Naive thymus-derived CD4-positive, alpha-beta T cell (primary cell): ENCODE measurements around the gene VWF. TPM values are rescaled to one million over a fixed set of nuclear protein-coding genes. Genes with fewer than 3 reads are reported as not detected.

Source experiments
- ATAC-seq: fragments of 150-1000 bp; cut with Tn5 transposase; 2 replicates; pipeline ENCODE4 v1.10.0; 2021; ENCODE audit warnings: mild to moderate bottlenecking, moderate library complexity
- CTCF ChIA-PET: fragments of 350-600 bp; sonication (Branson Sonifier 250); formaldehyde crosslinking; loops from one replicate; lab custom pipeline; 2021; ENCODE audit warnings: antibody characterized with exemption; lab: Charles Lee
- POLR2A ChIA-PET: fragments of 350-600 bp; sonication (Branson Sonifier 250); formaldehyde crosslinking; loops from one replicate; lab custom pipeline; 2021; ENCODE audit warnings: antibody characterized with exemption, inconsistent platforms; lab: Charles Lee
- DNase-seq, 9 donors: peaks; one replicate each; pipeline versions ENCODE4 v3.0.0 to v3.0.0-alpha.2; 2020 to 2022; ENCODE audit warnings: mixed read lengths in 1 of 9
- H3K27ac ChIP-seq: one replicate; pipeline ENCODE4 v1.7.0; 2013; ENCODE audit warnings: mild to moderate bottlenecking, low read depth, low read length, moderate library complexity
- H3K27me3 ChIP-seq, 2 donors: one replicate each; pipeline ENCODE4 v1.7.0; 2013; ENCODE audit warnings: low read length in 2 of 2, mild to moderate bottlenecking in 2 of 2, moderate library complexity in 2 of 2; ENCODE audit not compliant: control insufficient read depth in 2 of 2, insufficient read depth in 2 of 2
- H3K36me3 ChIP-seq, 3 experiments: 1 replicate in 2 of 3; 2 replicates in 1 of 3; pipeline ENCODE4 v1.7.0; 2013; ENCODE audit warnings: low read length in 3 of 3, mild to moderate bottlenecking in 3 of 3, moderate library complexity in 1 of 3; ENCODE audit not compliant: insufficient read depth in 3 of 3, control insufficient read depth in 2 of 3
- H3K4me1 ChIP-seq, 2 donors: one replicate each; pipeline ENCODE4 v1.7.0; 2013; ENCODE audit warnings: low read length in 2 of 2, mild to moderate bottlenecking in 2 of 2, moderate library complexity in 1 of 2; ENCODE audit not compliant: control insufficient read depth in 2 of 2, insufficient read depth in 2 of 2
- H3K4me3 ChIP-seq: 2 replicates; pipeline ENCODE4 v1.7.0; 2013; ENCODE audit warnings: mild to moderate bottlenecking, low read length
- H3K9me3 ChIP-seq, 3 experiments: 1 replicate in 2 of 3; 2 replicates in 1 of 3; pipeline ENCODE4 v1.7.0; 2013; ENCODE audit warnings: low read length in 3 of 3; ENCODE audit not compliant: control insufficient read depth in 2 of 3
- H3K27ac Mint-ChIP-seq, 9 donors: one replicate each; pipeline ENCODE4 v1.8.0; 2020 to 2022; ENCODE audit warnings: mixed read lengths in 9 of 9, mild to moderate bottlenecking in 8 of 9, moderate library complexity in 5 of 9, inconsistent platforms in 2 of 9
- H3K27me3 Mint-ChIP-seq, 5 donors: one replicate each; pipeline ENCODE4 v1.8.0; 2021 to 2022; ENCODE audit warnings: mixed read lengths in 5 of 5, mild to moderate bottlenecking in 1 of 5
- H3K36me3 Mint-ChIP-seq, 5 donors: one replicate each; pipeline ENCODE4 v1.8.0; 2020 to 2022; ENCODE audit warnings: mixed read lengths in 5 of 5, mild to moderate bottlenecking in 3 of 5, inconsistent platforms in 1 of 5
- H3K4me1 Mint-ChIP-seq, 7 donors: one replicate each; pipeline ENCODE4 v1.8.0; 2020 to 2022; ENCODE audit warnings: mixed read lengths in 7 of 7, mild to moderate bottlenecking in 3 of 7, inconsistent platforms in 1 of 7
- H3K4me3 Mint-ChIP-seq, 10 donors: one replicate each; pipeline ENCODE4 v1.8.0; 2020 to 2022; ENCODE audit warnings: mild to moderate bottlenecking in 10 of 10, mixed read lengths in 10 of 10, moderate library complexity in 6 of 10, inconsistent platforms in 2 of 10
- H3K9me3 Mint-ChIP-seq, 11 donors: one replicate each; pipeline ENCODE4 v1.8.0; 2020 to 2022; ENCODE audit warnings: mixed read lengths in 11 of 11, mild to moderate bottlenecking in 4 of 11, inconsistent platforms in 1 of 11, moderate library complexity in 1 of 11
- intact Hi-C, 2 donors: fragments of 100-400 bp; cut with micrococcal nuclease; formaldehyde crosslinking; loops; one replicate each; pipeline ENCODE4 v1.15.1; 2023
- polyA plus RNA-seq, 2 donors: library from polyadenylated mRNA; unstranded; fragments of 300-500 nt; fragmentation: Illumina TruSeq; gene quantifications; one replicate each; pipeline ENCODE4 v1.2.3, GENCODE V29; 2021
- total RNA-seq, 6 experiments: library from RNA in 5 of 6; stranded (reverse) in 5 of 6; gene quantifications; 1 replicate in 5 of 6; 2 replicates in 1 of 6; pipeline ENCODE4 v1.2.3 and lab custom pipeline; 2021 to 2026

VWF gene
- total and polyA plus RNA-seq, 7 experiments from 2014 or later, result 0.21 to 0.34 (median 0.32) TPM; not detected in 4

DNA sequence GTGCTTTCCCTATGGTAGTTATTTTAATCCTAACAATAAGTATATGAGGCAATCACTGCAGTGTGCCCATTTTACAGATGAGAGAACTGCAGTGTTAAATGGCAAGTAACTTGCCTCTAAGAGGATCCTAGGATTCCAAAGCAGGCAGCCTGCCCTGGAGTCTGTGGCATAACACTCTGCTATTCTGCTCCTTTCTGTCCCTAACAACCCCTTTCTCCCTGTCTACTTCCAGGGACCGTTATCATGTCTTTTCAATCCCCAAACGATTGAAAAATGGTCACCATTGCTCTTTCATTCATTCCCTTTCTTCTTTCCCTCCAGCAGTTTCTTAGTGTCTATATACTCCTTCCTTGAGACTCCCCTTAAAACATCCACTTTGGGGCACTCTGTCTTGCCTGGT is 178.1 kb downstream of the VWF start:
- CTCF ChIA-PET, result no interaction called here
- H3K27me3 Mint-ChIP-seq, result peaks cover 62 to 83% (median 74%) of the 10 kb centered on the region in 5 donors
- H3K27ac Mint-ChIP-seq, result no peak overlapping the region
- peaks cover 0 to 7% (median 3%) of the 10 kb centered on the region in 7 donors for H3K4me1 Mint-ChIP-seq
- Histone ChIP-seq H3K27me3 (no peaks in the 10 kb centered on the region), H3K4me3 (no peak overlapping the region), H3K36me3 (no peaks in the 10 kb centered on the region), H3K4me1 (no peaks in the 10 kb centered on the region), H3K9me3 (no peaks in the 10 kb centered on the region), H3K27ac (no peak overlapping the region)
- DNase-seq (no peak), ATAC-seq (no peak)
- no peaks in the 10 kb centered on the region for H3K36me3 Mint-ChIP-seq
- intact Hi-C loops, result no loop called here
- H3K4me3 Mint-ChIP-seq, result no peak overlapping the region
- POLR2A ChIA-PET, result no interaction called here
- H3K9me3 Mint-ChIP-seq, result peaks cover 0 to 4% (median 0%) of the 10 kb centered on the region in 11 donors

DNA sequence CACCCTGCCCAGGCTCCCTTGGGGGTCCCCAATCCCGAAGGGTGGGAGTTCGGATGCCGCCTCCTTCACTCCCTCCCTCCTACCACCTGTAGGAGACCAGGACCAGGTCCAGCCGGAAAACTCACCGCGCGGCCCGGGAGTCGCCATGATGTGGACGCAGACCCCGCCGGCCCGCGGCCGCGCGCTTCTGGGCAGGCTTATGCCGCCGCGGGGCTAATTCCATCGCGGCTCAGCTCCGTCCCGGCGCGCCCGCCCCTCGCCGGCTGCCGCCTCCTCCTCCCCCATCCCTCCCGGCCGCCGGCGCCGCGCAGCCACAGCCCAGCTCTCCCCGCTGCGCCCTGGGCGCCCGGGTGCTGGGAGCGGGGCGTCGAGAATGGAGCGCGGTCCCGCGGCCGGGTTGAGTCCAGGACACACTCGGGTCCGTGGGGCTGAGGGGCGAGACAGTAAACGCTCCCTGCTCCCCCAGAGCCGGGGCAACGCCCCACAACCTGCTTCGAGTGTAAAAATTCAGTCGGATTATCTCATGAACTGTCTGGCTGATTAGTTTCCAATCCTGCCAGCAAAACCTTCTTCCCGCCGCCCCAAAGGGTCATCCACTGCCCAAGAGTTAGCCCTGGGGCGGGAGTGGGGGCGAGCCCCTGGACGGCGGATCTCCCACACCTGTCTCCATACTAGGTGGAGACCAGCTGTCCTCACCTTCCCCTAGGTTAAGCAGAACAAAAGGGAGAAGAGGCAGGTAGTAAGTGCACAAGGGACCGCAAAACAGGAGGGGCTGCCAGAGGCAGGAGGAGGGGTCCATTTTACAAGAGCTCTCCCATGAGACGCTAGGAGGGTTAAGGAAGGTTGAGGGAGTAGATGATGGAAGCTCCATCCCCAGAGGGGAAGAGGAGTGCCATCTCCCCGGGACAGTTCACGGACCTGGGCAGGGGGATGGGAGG is 179.1 kb downstream of the VWF start, which contains the start of gene ANO2:
Gene ANO2, minus strand, starts transcription at position 189 of the 938 bp plus-strand sequence. Its CDS starts 42 bp downstream, at position 147.
- ATAC-seq, result no peak
- Histone ChIP-seq H3K9me3 (no peaks in the 10 kb centered on the region), H3K4me1 (no peaks in the 10 kb centered on the region), H3K4me3 (no peak within 1 kb of the TSS), H3K27me3 (no peaks in the 10 kb centered on the region), H3K27ac (no peak within 1 kb of the TSS), H3K36me3 (no peaks in the 10 kb centered on the region)
- Mint-ChIP-seq H3K4me1 (peaks cover 0 to 7% (median 3%) of the 10 kb centered on the region in 7 donors), H3K36me3 (no peaks in the 10 kb centered on the region), H3K27ac (no peak within 1 kb of the TSS), H3K9me3 (peaks cover 0 to 4% (median 0%) of the 10 kb centered on the region in 11 donors), H3K27me3 (peaks cover 58 to 85% (median 72%) of the 10 kb centered on the region in 5 donors), H3K4me3 (peak within 1 kb of the TSS in 2 of 10 donors; percentile 29 to 35)
- ChIA-PET POLR2A (no interaction called here), CTCF (no interaction called here)
- no peak for DNase-seq
- intact Hi-C loops, result no loop called here

DNA sequence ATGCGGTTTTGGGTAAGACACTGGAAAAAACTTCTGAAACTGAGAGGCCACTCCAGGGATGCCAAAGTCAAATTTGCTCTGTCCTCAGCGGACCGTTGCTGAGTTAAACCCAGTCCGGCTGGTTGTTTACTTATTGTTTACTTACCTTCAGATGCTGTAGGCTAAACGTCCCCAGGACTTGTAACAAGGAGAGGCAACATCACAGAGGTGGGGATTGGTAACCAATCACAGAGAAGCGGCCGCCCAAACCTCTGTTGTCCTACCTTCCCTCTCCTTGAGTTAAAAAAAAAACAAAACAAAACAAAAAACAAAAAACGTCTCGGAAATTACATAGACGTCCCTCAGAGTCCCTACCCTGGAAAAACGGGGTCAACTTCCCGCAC is 179.8 kb downstream of the VWF start:
- Histone ChIP-seq H3K4me1 (no peaks in the 10 kb centered on the region), H3K27me3 (no peaks in the 10 kb centered on the region), H3K36me3 (no peaks in the 10 kb centered on the region), H3K27ac (no peak overlapping the region), H3K9me3 (no peaks in the 10 kb centered on the region), H3K4me3 (no peak overlapping the region)
- DNase-seq, result no peak
- CTCF ChIA-PET, result no interaction called here
- H3K4me3 Mint-ChIP-seq, result no peak overlapping the region
- no peak for ATAC-seq
- H3K4me1 Mint-ChIP-seq, result peaks cover 0 to 7% (median 3%) of the 10 kb centered on the region in 7 donors
- intact Hi-C loops, result no loop called here
- no peak overlapping the region for H3K27ac Mint-ChIP-seq
- peaks cover 0 to 4% (median 0%) of the 10 kb centered on the region in 11 donors for H3K9me3 Mint-ChIP-seq
- H3K27me3 Mint-ChIP-seq, result peaks cover 61 to 90% (median 76%) of the 10 kb centered on the region in 5 donors
- H3K36me3 Mint-ChIP-seq, result peaks cover 0 to 3% (median 0%) of the 10 kb centered on the region in 5 donors
- POLR2A ChIA-PET, result no interaction called here

DNA sequence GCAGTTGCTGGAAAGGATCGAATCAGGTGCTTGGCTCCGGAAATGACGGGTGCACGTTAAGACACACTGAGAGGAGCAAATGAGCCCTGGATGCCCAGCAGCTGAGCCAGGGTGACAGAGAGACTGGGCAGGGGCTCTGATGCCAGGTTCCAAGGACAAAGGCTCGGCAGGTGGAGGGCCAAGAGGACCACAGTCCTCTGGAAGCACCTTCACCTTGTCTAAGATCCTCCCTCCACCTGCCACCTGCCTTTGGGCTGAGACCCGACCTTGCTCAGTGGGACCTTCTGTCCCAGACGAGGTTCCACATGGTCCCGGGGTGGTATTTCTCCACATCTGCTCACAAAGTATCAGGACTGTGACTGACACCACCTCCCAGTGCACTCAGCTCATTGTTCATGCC is 180.4 kb downstream of the VWF start:
- POLR2A ChIA-PET, result no interaction called here
- peaks cover 0 to 4% (median 0%) of the 10 kb centered on the region in 11 donors for H3K9me3 Mint-ChIP-seq
- H3K27ac ChIP-seq, result no peak overlapping the region
- no peak overlapping the region for H3K27ac Mint-ChIP-seq
- intact Hi-C loops, result no loop called here
- DNase-seq, result no peak
- H3K36me3 Mint-ChIP-seq, result peaks cover 0 to 3% (median 0%) of the 10 kb centered on the region in 5 donors
- H3K4me3 Mint-ChIP-seq, result no peak overlapping the region
- H3K4me1 Mint-ChIP-seq, result peaks cover 0 to 7% (median 3%) of the 10 kb centered on the region in 7 donors
- H3K36me3 ChIP-seq, result no peaks in the 10 kb centered on the region
- CTCF ChIA-PET, result no interaction called here
- no peaks in the 10 kb centered on the region for H3K27me3 ChIP-seq
- H3K4me3 ChIP-seq, result no peak overlapping the region
- H3K9me3 ChIP-seq, result no peaks in the 10 kb centered on the region
- peaks cover 63 to 91% (median 81%) of the 10 kb centered on the region in 5 donors for H3K27me3 Mint-ChIP-seq
- ATAC-seq, result no peak
- no peaks in the 10 kb centered on the region for H3K4me1 ChIP-seq

DNA sequence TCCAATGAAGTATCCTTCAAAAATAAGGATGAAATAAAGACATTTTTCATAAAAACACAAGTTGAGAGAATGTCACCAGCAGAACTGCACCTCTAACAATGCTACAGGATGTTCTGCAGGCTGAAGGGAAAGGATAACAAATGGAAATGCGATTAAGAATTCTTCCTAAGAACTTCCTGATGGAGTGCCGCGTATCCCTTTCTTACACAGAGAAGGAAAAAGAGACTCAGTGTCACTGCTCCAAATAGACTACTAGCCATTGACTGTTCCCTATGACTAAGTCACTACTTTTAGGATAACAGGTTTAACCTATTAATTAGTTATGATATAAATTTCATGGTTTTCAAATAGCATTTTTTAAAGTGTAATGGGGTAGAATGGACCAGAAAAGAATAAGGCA is 182.6 kb downstream of the VWF start:
- DNase-seq, result no peak
- Histone ChIP-seq H3K9me3 (no peaks in the 10 kb centered on the region), H3K4me3 (no peak overlapping the region), H3K27ac (no peak overlapping the region), H3K36me3 (no peaks in the 10 kb centered on the region), H3K27me3 (no peaks in the 10 kb centered on the region), H3K4me1 (no peaks in the 10 kb centered on the region)
- Mint-ChIP-seq H3K27me3 (peaks cover 51 to 87% (median 85%) of the 10 kb centered on the region in 5 donors), H3K36me3 (peaks cover 0 to 3% (median 0%) of the 10 kb centered on the region in 5 donors), H3K9me3 (peaks cover 0 to 4% (median 0%) of the 10 kb centered on the region in 11 donors), H3K4me1 (peaks cover 0 to 7% (median 3%) of the 10 kb centered on the region in 7 donors), H3K27ac (no peak overlapping the region), H3K4me3 (no peak overlapping the region)
- POLR2A ChIA-PET, result no interaction called here
- CTCF ChIA-PET, result no interaction called here
- ATAC-seq, result no peak
- intact Hi-C loops, result no loop called here

DNA sequence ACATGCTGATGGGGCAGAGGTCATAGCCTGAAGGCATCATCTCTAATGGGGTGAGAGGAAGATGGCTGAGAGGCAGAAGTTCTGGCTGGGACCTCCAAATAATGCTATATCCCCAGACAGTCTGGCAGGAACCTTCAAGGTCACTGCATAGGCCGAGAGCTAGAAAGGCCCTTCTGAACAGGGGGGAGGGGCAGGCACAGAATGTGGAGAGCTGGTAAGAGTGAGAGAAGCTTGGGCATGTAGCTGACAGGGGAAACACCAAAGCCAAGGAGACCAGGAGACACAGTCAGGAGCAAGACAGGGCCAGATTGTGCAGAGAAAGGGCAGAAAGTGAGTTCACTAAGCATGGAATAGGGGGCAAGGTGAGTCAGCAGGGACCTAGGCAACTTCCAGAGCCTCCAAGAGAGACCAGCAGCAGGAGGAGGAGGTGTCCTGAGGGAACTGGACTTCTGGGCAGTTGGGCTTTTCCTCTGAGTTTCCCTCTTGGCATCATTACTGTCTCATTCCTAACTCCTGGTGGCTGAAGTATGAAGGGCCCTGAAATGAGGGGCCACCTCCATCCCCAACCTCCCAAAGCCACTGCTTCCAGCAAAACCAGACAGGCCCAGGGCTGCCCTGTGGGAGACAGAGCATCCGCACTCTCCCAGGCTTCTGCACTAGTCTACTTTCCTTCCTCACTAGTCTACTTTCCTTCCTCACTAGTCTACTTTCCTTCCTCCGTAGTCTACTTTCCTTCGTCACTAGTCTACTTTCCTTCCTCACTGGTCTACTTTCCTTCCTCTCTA is 196.5 kb downstream of the VWF start:
- H3K27me3 ChIP-seq, result no peaks in the 10 kb centered on the region
- intact Hi-C loops, result no loop called here
- Mint-ChIP-seq H3K4me1 (no peaks in the 10 kb centered on the region), H3K27ac (no peak overlapping the region), H3K9me3 (peaks cover 0 to 14% (median 1%) of the 10 kb centered on the region in 11 donors), H3K4me3 (no peak overlapping the region), H3K27me3 (peaks cover 0 to 44% (median 39%) of the 10 kb centered on the region in 5 donors), H3K36me3 (no peaks in the 10 kb centered on the region)
- CTCF ChIA-PET, result no interaction called here
- no peaks in the 10 kb centered on the region for H3K9me3 ChIP-seq
- H3K27ac ChIP-seq, result no peak overlapping the region
- ATAC-seq (no peak), DNase-seq (no peak)
- POLR2A ChIA-PET, result no interaction called here
- no peaks in the 10 kb centered on the region for H3K4me1 ChIP-seq
- H3K36me3 ChIP-seq, result no peaks in the 10 kb centered on the region
- H3K4me3 ChIP-seq, result no peak overlapping the region
